ENCODE measurements around the gene ZNF841.

DNA sequence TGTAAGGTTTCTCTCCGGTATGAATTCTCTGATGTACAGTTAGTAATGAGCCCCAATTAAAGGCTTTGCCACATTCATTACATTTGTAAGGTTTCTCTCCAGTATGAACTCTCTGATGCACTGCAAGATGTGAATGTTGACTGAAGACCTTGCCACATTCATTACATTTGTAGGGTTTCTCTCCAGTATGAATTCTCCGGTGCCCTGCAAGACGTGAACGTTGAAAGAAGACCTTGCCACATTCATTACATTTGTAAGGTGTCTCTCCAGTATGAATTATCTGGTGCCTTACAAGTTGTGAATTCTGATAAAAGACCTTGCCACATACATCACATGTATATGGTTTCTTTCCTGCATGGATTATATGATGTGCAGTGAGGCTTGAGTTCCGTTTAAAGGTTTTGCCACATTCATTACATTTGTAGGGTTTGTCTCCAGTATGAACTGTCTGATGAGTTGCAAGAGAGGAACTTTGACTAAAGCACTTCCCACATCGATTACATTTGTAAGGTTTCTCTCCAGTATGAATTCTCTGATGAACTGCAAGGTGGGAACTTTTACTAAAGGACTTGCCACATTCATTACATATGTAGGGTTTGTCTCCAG lies 29.2 kb downstream of the ZNF841 start:
- TF ChIP-seq POLR2A (IDR thresholded peaks at IDR 0.05; ENCODE audit: low read depth, low read length) (no peak), TAF1 (IDR thresholded peaks at IDR 0.05; ENCODE audit: borderline replicate concordance, low read depth, low read length) (no peak), POLR2AphosphoS5 (IDR thresholded peaks at IDR 0.05; ENCODE audit: low read depth, low read length) (no peak)

All from GM12892 (cell line).